GM18951 (cell line): ENCODE results near the gene PEX1.
"Not testable (repeated sequence)": the region's sequence is repeated elsewhere in the genome, so short reads cannot be mapped to it uniquely, and the experiment has no call there.

ENCODE experiments used
- POLR2A ChIP-seq: IDR thresholded peaks from 4 replicates; pipeline ENCODE4 v1.6.1; 2011; ENCODE audit warnings: mild to moderate bottlenecking; ENCODE audit not compliant: insufficient read length, insufficient read depth; ENCODE audit errors: extremely low read depth
- in situ Hi-C: fragments of 300-500 bp; cut with MboI; formaldehyde crosslinking; loops from one replicate; pipeline ENCODE4 v1.12.0; 2022; ENCODE audit warnings: low sequenced_read_pairs, mixed read lengths, inconsistent platforms; ENCODE audit not compliant: unreplicated experiment

Gene PEX1

GRCh38 chr7:92528188-92528957 is at the start of gene PEX1, which contains the start of gene RBM48:
Gene PEX1, minus strand, starts transcription at chr7:92528520. Its CDS starts 85 bp downstream, at chr7:92528435.
Gene RBM48, plus strand, starts transcription at chr7:92528795. Its CDS starts 19 bp downstream, at chr7:92528814.
- in situ Hi-C loops, result no loop called here
- TF ChIP-seq POLR2A, result peak; percentile 71

GRCh38 chr7:92576296-92576695 is 48.0 kb upstream of the PEX1 start:
- in situ Hi-C loops, result no loop called here
- TF ChIP-seq POLR2A, result no peak

- in situ Hi-C loops, result no loop called here
These were observed 40.8 kb upstream of the PEX1 start for GRCh38 chr7:92569137-92569536.

DNA sequence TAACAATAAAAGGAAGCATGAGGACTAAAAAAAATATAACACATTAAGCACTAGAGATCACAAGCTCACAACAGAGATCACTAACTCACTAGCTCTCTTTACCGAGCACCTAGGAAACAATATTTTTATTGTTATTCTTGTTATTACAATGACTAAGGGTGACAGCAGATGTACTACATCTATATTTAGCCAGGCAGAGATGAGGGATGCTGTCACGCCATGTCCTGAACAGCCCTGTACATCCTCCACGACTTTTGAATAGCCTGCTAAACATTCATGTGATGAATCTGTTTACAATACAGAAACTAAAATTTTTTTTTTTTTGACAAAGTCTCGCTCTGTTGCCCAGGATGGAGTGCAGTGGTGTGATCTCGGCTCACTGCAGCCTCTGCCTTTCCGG is 39.1 kb upstream of the PEX1 start:
- TF ChIP-seq POLR2A, result no peak
- in situ Hi-C loops, result no loop called here

More at GRCh38 chr7:92569137-92569536, 40.8 kb upstream of the PEX1 start:
- TF ChIP-seq POLR2A, result no peak

DNA sequence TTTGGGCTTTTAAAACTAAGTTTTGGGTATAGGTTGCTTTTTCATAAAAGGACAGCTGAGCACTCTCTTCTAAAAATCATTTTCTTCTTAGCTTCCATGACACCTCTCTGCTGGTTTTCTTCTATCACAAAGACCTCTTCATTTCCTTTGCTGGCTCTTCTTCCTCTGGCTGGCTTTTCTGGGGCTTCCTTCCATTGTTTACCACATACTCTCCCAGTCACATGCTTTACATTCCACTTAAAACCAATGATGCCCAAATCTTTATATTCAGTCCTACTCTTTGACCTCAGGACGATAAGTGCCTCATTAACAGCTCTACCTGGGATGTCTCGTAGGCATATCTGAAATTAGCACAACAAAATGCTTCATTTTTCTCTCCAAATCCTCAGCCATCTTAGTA is 35.0 kb upstream of the PEX1 start:
- in situ Hi-C loops, result no loop called here
- TF ChIP-seq POLR2A, result no peak

DNA sequence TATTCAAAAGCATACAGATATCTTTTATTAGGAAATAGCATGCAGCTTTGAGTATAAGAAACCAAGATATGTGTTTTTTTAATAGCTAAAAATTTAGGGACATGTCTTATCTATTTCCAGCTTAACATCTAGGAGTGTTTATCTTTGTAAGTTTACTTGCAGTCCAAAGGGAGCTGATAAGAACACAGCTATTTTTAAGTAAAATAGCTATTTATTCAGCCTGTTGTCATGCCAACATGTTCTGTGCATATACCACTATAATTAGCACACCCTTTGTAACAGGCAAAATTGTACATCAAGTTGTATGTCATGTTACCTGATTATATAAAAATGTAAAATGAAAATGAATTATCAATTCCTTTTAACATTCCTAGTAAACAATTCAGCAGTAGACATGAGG is 32.3 kb upstream of the PEX1 start:
- in situ Hi-C loops, result no loop called here
- TF ChIP-seq POLR2A, result no peak

- in situ Hi-C loops, result no loop called here
- TF ChIP-seq POLR2A, result no peak
These were observed 29.6 kb upstream of the PEX1 start for GRCh38 chr7:92557808-92558362.

DNA sequence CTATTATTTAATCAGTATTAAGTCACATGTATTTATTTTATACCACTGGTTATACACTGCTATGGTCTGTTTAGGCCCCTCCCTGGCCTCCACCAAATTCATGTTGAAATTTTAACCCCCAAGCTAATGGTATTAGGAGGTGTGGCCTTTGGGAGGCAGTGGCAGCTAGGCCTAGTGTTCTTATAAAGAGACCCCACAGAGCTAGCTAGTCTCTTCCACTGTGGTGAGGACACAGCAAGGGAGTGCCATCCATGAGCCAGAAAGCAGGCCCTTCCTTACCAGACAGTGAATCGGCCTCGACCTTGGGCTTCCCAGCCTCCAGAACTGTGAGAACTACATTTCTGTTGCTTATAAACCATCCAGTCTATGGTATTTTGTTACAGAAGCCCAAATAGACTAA is 28.9 kb upstream of the PEX1 start:
- in situ Hi-C loops, result no loop called here
- TF ChIP-seq POLR2A, result no peak

- no peak for TF ChIP-seq POLR2A
These were observed 21.9 kb upstream of the PEX1 start for GRCh38 chr7:92550194-92550593.

GRCh38 chr7:92547579-92547978 is 19.3 kb upstream of the PEX1 start:
- TF ChIP-seq POLR2A, result no peak
- in situ Hi-C loops, result no loop called here

More at GRCh38 chr7:92550194-92550593, 21.9 kb upstream of the PEX1 start:
- in situ Hi-C loops, result no loop called here

DNA sequence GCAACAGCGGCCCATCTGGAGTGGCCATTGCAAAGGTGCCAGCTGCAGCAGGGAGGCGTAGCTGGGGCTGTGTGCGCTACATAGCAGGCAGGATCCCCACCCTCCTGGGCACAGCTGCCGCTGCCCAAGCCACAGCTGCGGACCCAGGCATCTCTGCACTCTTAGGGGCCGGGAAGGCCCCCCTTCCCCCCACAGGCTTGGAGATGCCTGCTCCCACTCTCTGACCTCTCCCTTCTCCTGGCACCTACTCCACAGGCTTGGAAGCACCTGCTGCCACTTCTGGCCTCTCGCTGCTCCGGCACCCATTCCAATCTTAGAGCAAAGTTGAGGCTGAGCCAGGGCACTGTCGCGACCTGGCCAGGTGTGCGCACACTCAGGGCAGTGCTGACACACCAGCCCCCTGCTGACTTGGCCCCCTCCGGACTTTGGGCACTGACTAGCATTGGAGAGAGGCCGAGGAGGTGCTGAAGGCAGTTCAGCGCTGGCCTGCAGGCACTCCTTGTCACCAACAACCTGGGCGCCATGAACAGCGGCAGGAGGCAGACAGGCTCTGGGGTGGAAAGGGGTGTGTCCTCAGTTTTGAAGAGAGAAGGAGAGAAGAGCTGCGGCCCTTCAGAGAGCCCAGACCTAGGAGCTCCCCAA is 18.7 kb upstream of the PEX1 start:
- in situ Hi-C loops, result no loop called here
- TF ChIP-seq POLR2A, result no peak

- in situ Hi-C loops, result not testable (repeated sequence)
These were observed 16.8 kb upstream of the PEX1 start for GRCh38 chr7:92545116-92545515.

GRCh38 chr7:92543542-92543941 is 15.2 kb upstream of the PEX1 start:
- in situ Hi-C loops, result not testable (repeated sequence)

DNA sequence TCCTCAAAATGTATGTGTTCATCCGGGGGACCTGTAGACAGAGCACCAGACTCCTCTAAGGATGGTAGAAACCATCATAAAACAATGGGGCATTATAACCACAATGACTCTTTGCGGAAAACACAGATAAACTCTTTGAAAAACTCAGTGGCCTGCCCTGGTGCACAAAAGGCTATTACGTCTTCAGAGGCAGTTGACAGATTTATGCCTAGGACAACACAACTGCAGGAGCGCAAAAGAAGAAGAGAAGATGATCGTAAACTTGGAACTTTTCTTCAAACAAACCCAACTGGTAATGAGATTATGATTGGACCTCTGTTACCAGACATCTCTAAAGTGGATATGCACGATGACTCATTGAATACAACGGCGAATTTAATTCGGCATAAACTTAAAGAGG is 6.3 kb upstream of the PEX1 start:
- in situ Hi-C loops, result no loop called here
- no peak for TF ChIP-seq POLR2A

- no peak for TF ChIP-seq POLR2A
- in situ Hi-C loops, result no loop called here
These were observed 591 bp upstream of the PEX1 start for GRCh38 chr7:92528958-92529264.
